OCI-LY7 (cell line): ENCODE measurements around the gene CARD10.

Experiments used
- CTCF ChIP-seq: fragments of 200-600 bp; sonication (generic); conservative IDR thresholded peaks from 2 replicates; pipeline ENCODE4 v1.5.1; 2014; ENCODE audit warnings: mild to moderate bottlenecking, antibody characterized with exemption, low read length, moderate library complexity, mixed read lengths
- EZH2phosphoT487 ChIP-seq: fragments of 200-600 bp; sonication (generic); IDR thresholded peaks from 2 replicates; pipeline ENCODE4 v1.6.1; 2018; ENCODE audit warnings: low read depth, borderline replicate concordance, mild to moderate bottlenecking, mixed run types, antibody characterized with exemption, low read length, moderate library complexity, mixed read lengths

- TF ChIP-seq CTCF (no peak), EZH2phosphoT487 (no peak)
These were observed 31.6 kb downstream of the CARD10 start for GRCh38 chr22:37487571-37487970.
